ENCODE results near the gene RNF224. TPM values are rescaled to one million over a fixed set of nuclear protein-coding genes. Genes with fewer than 3 reads are reported as not detected.

The RNF224 gene
- total and polyA plus RNA-seq, 2 of the 13 experiments (the other 11 are each of a cell fraction or from before 2014, with no cell fraction given), result 0.09 TPM; not detected in 1

- TF ChIP-seq LCORL (IDR thresholded peaks at IDR 0.05), result no peak
- TF ChIP-seq LCORL (CRISPR knock-in tag; IDR thresholded peaks at IDR 0.05), result peak; percentile 91
- 0 out of 2 replicates have a peak, but pooled peaks have one; percentile 61 for TF ChIP-seq ZSCAN20 (CRISPR knock-in tag; IDR thresholded peaks at IDR 0.05; ENCODE audit: borderline replicate concordance)
- TF ChIP-seq ZNF12 (CRISPR knock-in tag; IDR thresholded peaks at IDR 0.05), result no peak
- no peak; the same call in 1 of the 2 replicates for TF ChIP-seq RNF219 (CRISPR knock-in tag; IDR thresholded peaks at IDR 0.05)
- TF ChIP-seq ZNF768 (CRISPR knock-in tag; IDR thresholded peaks at IDR 0.05), result peak; percentile 47; the same call in 1 of the 2 replicates
- TF ChIP-seq ARNTL (CRISPR knock-in tag; IDR thresholded peaks at IDR 0.05), result no peak
- no peak for TF ChIP-seq GABPA (IDR thresholded peaks at IDR 0.05; ENCODE audit: low read depth, low read length)
- no peak for TF ChIP-seq GABPA (CRISPR knock-in tag; IDR thresholded peaks at IDR 0.05; ENCODE audit: low read depth)
- TF ChIP-seq NFE2L2 (IDR thresholded peaks at IDR 0.05; ENCODE audit: low read length), result no peak
- TF ChIP-seq MZF1 (CRISPR knock-in tag; IDR thresholded peaks at IDR 0.05; ENCODE audit: borderline replicate concordance), result no peak
- TF ChIP-seq ZNF124 (CRISPR knock-in tag; IDR thresholded peaks at IDR 0.05), result no peak
- no peak for TF ChIP-seq EHMT2 (IDR thresholded peaks at IDR 0.05; ENCODE audit: borderline replicate concordance, low read depth, low read length)
- TF ChIP-seq SETDB1 (CRISPR knock-in tag; IDR thresholded peaks at IDR 0.05; ENCODE audit: borderline replicate concordance), result no peak
- no peak for TF ChIP-seq ZNF703 (CRISPR knock-in tag; IDR thresholded peaks at IDR 0.05; ENCODE audit: borderline replicate concordance)
- no peak for TF ChIP-seq HMG20A (CRISPR knock-in tag; IDR thresholded peaks at IDR 0.05; ENCODE audit: borderline replicate concordance)
- no peak for TF ChIP-seq PBX3 (CRISPR knock-in tag; IDR thresholded peaks at IDR 0.05; ENCODE audit: borderline replicate concordance)
- 0 out of 2 replicates have a peak, but pooled peaks have one; percentile 28 for TF ChIP-seq HNRNPL (IDR thresholded peaks at IDR 0.05; ENCODE audit: low read depth, low read length)
- 0 out of 2 replicates have a peak, but pooled peaks have one; percentile 30 for TF ChIP-seq ZNF546 (CRISPR knock-in tag; conservative IDR thresholded peaks at IDR 0.05)
- 0 out of 2 replicates have a peak, but pooled peaks have one; percentile 12 for TF ChIP-seq ZNF234 (CRISPR knock-in tag; conservative IDR thresholded peaks at IDR 0.05)
- peak; percentile 87 for TF ChIP-seq ZNF501 (CRISPR knock-in tag; IDR thresholded peaks at IDR 0.05)
- peak; percentile 13; the same call in 1 of the 2 replicates for TF ChIP-seq ZNF563 (CRISPR knock-in tag; IDR thresholded peaks at IDR 0.05)
- TF ChIP-seq MBD4 (IDR thresholded peaks at IDR 0.05; ENCODE audit: borderline replicate concordance, low read length), result no peak
- TF ChIP-seq SOX13 (IDR thresholded peaks at IDR 0.05), result no peak
- TF ChIP-seq SOX13 (CRISPR knock-in tag; conservative IDR thresholded peaks at IDR 0.05 in 1 of 2, IDR thresholded peaks at IDR 0.05 in 1 of 2), result no peak
- TF ChIP-seq NFIB (CRISPR knock-in tag; IDR thresholded peaks at IDR 0.05; ENCODE audit: borderline replicate concordance), result no peak
- no peak for TF ChIP-seq HOXA7 (CRISPR knock-in tag; IDR thresholded peaks at IDR 0.05)
- no peak for TF ChIP-seq TCF7 (IDR thresholded peaks at IDR 0.05; ENCODE audit: low read depth)
- no peak for TF ChIP-seq CREBL2 (CRISPR knock-in tag; IDR thresholded peaks at IDR 0.05; ENCODE audit: borderline replicate concordance)
Measured at GRCh38 chr9:137241490-137242268, 14.4 kb downstream of the RNF224 start (continued).
